HG03060 (cell line): ENCODE measurements around the gene NCKAP1.
"Not testable (repeated sequence)": the region's sequence is repeated elsewhere in the genome, so short reads cannot be mapped to it uniquely, and the experiment has no call there.

Source experiments
- ATAC-seq: cut with Tn5 transposase; IDR thresholded peaks from one replicate; pipeline ENCODE4 v1.9.1; 2021; ENCODE audit warnings: low read depth, moderate number of reproducible peaks; ENCODE audit not compliant: unreplicated experiment

NCKAP1 gene

DNA sequence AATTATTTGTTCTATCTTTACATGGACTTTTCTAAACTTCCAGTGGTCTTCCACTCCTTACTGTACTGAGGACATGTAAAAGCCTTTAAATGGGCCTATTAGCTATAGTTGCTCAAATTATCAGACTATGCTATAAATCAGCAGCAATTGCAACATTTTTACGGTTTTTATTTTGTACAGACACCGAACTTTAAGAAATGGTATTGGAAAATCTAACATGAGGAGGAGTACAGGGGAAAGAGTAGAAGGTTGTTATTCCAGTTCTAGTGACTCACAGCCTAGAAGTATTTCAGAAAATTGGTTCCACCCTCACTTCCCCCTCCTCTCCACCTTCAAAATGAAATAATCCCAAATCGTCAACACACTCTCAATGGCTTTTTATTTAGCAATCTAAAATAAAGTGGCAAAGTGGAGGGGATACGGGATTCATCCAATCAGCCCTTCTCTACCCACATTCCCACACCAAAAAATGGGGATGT lies 1.1 kb downstream of the NCKAP1 start:
- no peak for ATAC-seq

DNA sequence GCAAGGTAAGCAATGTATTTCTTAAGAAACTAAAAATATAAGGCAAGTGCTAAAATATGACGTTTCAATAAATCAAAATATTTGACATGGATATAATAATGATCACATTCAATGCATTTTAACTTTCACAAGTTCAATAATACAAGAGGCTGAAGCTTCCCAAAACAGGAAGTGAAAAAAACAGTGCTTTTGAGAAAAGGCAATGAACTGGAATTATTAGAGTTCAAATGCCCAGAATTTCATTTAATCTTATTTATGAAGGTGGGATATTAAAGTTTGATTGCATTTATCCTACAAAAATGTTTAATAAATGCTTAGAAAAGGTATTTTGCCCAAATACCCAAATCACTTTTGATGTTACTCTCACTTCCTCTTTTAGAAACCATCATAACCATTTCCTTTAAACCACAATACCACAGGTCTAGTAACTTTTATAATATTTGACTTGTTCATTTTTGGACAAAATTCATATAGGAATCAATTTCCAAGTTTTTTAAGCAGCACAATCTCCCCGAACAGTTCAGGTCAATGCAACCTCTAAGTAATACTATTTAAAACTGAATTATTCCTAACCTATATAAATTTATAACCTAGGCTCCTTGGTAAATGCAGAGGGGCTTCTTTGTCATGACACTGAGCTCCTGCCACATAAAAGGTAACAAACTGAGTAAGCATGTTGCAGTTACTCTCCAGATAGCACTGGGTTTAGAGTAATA lies 2.1 kb downstream of the NCKAP1 start:
- ATAC-seq, result peak; percentile 81

DNA sequence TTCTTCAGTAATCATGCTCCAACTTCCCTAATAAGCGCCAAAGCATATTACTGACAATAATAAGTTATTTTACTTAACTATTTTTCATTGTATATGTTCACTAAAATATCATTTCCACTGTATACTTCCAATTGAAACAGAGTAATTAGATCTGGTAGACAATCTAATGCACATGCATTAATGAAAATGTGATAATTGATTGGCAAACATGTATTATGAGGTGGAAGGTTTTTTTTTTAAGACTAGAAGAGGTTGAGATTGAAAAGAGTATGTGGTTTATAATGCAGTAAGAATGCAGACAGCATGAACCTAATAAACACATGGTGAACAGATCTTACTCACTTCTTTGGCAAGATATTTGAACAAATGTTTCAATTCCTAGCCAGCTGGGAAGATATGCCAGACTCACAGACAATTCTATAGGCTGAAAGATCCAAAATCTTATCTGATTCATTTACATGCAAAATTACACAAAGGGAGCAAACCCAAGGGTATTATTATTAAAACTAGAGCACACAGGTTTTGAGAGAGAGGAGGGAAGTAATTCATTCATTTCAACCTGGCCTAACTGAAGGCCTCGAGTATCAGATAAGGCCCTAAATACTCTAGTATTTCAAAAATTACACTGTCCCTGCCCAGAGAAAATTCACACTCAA lies 2.8 kb downstream of the NCKAP1 start:
- no peak for ATAC-seq

DNA sequence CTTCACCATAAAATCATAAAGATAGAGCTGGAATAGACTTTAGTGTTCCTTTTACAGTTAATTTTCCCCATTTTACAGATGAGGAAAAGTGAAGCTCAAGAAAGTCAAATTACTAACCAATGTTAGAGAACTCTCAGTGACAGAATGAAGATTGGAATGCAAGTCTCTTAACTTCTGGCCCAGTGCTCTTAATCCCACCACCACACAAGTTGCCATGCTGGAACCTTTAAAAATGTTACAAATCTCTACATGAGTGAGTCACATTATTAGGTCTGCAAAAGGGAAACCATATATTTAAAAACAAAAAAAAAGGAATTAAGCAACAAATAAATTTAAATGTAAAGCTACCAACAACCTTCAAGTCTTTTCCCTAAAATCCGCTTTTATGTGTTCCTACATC lies 3.5 kb downstream of the NCKAP1 start:
- no peak for ATAC-seq

DNA sequence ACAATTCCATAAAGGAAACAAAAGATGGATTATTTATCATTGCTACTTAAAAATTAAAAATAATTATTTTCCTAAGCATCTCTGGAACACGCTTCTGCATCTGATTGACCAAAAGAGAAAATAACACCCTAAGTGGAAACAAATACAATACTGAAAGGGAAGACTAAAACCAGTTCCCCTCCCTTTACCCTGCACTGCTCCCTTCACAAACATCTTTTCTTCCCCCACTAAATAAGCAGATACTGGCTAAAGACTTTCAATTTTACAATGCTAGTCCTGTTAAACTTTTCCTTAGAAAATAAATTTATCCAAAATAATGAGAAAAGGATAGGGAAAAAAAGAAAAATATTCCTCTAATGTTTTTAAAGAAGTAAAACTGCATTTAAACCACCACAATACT lies 4.3 kb downstream of the NCKAP1 start:
- ATAC-seq, result no peak

DNA sequence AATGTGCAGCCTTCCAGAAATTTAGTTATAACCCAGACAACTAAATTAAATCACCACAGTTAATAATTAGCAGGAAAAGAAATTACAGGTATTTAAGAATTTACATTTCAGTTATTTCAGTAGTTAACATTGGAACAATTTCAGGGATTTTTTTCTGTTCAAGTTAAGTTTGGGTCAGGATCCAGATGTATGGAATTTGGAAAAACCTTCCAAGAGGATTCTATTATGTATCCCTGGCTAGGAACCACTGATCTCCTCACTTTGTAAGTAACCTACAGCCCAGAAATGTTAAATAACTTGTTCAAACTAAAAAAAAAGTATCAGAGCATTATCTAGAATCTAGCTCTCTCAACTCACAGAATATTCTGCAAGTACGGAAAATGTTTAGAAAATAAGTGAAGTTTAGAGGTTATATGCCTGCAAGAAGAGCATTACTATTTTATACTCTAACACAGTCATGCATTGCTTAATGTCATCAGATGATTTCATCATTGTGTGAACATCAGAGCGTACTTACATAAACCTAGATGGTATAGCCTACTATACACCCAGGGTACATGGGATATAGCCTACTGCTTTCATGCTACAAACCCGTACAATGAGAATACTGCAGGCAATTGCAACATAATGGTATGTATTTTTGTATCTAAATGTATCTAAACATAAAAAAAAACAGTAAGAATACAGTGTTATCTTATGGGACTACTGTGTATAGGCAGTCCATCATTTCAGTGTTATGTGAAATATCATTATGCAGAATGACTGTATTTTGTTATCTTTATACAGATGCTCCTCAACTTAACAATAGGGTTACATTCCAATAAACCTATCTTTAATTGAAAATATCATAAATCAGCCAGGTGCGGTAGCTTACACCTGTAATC lies 6.1 kb downstream of the NCKAP1 start:
- ATAC-seq, result no peak

DNA sequence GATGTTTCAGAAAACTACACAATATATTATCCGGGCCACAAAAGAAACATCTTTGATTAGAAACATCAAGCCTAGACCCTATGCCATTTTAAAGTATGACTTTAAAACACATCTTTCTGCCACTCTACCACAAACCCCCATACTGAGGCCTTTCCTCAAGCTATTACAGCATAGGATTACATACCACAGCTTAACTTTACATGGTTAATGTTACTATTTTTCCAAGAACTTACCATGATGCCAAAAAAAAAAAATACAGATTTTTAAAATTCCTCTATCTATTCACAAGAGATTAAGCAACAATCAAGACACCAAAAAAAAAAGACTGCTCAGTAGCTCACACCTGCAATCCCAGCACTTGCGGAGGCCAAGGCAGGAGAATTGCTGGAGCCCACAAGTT lies 9.0 kb downstream of the NCKAP1 start:
- ATAC-seq, result no peak

DNA sequence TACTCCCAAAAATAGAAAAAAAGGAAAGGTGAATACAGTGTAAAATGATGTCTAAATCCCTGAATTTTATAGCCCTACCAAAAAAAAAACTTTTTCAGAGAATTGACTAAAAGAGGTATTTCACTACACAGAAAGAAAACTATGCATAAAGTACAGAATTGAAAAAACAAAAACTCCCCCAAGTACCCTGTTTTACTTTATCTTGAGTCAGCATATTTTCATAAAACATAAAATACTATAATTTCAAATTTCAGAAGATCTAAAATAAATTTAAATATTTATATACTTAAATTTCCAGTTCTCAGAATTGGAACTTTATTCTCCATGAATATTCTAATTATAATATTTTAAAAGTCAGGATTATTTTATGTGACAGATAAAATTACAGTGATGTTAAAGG lies 10.1 kb downstream of the NCKAP1 start:
- no peak for ATAC-seq

DNA sequence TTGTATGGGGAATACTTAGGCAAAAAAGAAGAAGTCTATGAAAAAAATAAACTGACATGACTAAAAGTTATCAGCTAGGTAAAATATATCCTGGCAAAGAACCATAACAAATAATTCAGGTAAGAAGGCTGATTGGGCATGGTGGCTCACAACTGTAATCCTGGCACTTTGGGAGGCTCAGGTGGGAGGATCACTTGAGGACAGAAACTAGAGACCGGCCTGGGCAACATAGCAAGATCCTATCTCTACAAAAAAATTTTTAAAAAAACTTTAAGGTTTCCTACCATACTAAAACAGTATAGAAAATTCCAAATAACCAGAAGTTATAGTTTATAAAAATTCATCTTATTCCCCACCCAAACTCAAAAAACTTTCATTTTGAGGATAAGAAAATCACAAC lies 10.8 kb downstream of the NCKAP1 start:
- no peak for ATAC-seq

DNA sequence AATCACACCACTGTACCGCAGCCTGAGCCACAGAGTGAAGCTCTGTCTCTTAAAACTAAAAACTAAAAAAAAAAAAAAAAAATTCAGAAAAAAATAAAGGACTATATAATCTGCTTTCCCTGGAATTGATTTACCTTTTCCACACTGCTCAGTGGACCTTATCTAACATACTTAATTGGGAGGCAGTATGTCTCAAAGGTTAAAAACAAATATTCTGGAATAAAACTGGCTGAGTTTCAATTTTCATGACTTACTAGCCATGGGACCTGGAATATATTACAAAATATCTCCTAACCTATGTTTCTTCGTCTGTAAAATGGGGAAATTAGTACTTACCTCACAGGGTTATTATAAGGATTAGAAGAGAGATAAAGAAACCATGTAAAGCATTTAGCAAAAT lies 11.8 kb downstream of the NCKAP1 start:
- no peak for ATAC-seq

DNA sequence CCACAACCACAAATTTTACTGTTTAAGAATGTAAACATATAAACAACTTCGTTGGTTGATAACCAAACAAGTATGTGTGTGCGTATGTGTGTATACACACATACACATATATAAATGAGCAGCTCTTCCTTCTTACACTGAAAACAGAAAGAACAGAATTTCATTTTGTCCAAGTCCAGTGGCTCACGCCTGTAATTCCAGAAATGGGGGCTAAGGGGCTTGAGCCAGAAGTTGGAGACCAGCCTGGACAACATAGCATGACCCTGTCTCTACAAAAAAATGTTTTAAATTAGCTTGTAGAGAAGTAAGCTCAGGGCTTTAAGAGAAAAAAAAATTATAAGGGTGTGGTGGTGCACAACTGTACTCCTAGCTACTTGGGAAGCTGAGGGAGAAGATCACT lies 12.3 kb downstream of the NCKAP1 start:
- no peak for ATAC-seq

DNA sequence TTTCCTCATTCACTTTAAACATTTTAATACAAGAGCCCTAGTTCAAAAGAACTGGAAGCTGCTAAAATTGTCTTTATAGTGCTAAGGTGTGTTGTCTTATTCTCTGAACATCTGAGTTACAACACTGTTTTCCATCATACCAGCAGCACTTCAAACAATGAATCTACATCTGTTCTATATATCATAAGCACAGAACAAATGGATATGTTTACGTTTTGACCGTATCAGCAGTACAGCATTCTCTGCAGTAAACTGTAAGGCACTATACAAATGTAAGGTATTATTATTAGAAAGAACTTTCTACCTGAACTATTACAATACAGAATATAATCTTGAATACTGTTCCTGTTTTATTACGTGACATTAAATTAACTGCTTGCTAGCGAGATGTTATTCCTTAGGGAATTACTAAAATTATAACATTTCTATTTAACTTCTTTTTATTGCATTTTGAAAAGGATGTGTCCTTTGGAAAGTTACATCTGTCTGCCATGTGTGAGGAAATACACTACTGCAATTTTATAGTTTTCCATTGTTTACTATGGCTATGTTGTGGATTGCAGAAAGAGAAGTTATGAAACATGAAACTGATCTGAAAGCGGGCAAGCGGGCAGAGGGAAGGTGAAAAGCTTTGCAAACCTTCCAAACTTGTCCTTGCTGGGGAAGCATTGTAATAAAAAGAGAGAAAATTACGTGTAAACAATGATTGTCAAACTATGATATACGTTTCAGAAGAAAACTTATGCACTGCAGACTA lies 13.7 kb downstream of the NCKAP1 start:
- ATAC-seq, result no peak

DNA sequence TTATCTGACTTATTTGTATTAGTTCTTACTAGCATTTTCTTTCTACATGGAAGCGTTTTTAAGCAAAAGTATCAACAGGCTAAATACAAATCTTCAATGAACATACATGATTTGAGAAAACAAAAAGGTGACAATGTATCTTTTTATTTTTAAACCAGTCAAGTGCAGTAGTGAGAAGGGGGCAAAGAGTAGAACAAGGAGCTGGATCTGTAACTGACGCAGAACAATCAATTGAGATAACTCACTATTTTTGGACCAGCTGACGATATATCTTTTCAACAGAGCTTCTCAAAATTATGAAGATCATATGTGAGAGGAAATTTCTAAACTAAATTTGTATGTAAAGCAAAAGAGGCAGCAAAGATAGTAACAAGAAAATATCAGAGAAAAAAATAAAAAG lies 15.5 kb downstream of the NCKAP1 start:
- no peak for ATAC-seq

DNA sequence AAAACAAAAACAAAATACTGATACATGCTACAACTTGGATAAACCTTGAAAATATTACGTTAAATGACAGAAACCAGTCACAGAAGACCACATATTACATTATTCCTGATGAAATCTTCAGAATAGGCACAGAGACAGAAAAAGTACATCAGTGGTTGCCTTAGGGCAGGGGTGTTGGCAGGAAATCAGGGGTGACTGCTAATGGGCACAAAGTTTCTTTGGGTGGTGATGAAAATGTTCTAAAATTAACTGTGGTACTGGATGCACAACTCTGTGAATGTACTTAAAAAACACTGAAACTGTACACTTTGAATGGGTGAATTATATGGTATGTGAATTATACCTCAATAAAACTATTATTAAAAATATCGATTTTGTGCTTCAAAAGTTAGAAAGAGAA lies 16.6 kb downstream of the NCKAP1 start:
- no peak for ATAC-seq

DNA sequence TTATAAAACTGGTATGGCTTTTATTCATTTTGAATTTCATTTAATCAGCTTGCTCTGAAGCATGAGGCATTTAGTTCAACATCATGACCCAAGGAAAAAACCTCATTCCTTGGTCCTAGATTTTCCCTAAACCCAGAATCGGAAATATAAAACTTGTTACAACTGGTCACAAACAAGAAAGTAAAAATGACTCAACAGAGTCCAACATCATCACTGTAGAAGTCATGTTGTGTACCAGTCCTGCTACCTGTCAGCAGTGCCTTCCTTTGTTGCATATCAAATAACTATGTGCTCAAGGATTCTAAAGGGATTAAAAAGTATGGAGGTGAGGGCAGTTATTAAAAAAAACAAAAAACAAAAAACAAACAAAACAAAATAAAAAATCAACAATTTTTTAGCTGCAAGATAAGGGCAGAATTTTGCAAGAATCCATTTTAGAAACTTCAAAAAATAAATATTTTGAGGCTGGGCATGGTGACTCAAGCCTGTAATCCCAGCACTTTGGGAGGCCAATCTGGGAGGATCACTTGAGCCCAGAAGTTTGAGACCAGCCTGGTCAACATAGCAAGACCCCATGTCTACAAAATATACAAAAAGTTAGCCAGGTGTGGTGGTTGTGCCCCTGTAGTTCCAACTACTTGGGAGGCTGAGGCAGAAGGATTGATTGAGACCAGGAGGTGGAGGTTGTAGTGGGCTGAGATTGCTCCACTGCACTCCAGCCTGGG lies 18.4 kb downstream of the NCKAP1 start:
- ATAC-seq, result no peak

DNA sequence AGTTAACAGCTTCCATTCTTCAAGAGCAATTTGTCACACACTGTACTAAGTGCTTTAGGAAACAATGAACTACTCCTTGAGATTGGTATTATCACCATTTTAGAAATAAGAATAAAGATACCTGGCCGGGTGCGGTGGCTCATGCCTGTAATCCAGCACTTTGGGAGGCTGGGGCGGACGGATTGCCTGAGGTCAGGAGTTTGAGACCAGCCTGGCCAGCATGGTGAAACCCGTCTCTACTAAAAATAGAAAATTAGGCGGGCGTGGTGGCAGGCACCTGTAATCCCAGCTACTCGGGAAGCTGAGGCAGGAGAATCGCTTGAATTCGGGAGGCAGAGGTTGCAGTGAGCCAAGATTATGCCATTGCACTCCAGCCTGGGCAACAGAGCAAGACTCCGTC lies 20.4 kb downstream of the NCKAP1 start:
- ATAC-seq, result not testable (repeated sequence)

DNA sequence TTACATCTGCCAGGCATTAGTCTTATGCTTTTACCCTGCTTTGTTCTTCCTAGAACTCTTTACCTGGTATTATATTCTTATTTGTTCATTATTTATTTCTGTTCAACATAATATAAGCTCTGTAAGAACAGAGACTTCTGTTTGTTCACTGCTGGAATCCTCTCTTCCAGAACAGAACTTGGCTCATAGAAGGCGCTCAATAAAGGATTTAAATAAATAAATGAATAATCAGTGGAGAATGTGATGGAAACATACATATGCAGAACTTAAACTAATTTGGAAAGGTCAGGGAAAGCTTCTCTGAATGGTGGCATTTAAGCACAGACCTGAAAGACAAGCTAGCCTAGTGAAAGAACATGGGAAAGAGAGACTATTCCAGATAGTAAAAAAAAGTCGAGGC lies 24.3 kb downstream of the NCKAP1 start:
- ATAC-seq, result no peak

DNA sequence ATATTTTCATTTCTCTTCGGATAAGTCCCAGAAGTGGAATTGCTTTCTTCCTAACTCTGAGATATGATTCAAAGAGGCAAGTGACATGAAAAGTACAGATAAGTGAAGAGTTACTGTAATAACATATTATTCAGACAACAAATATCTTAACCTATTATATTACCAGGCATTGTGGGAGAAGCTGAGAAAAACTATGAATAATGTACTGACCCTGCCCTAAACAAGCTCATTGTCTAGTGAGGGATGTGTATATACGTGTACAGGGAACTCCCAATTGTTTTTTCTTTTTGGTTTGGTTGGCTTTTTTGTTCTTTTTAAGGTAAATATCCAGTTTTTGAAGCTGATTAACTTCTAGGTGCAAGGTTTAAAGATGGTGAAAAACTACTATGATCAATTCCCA lies 26.5 kb downstream of the NCKAP1 start:
- ATAC-seq, result no peak

DNA sequence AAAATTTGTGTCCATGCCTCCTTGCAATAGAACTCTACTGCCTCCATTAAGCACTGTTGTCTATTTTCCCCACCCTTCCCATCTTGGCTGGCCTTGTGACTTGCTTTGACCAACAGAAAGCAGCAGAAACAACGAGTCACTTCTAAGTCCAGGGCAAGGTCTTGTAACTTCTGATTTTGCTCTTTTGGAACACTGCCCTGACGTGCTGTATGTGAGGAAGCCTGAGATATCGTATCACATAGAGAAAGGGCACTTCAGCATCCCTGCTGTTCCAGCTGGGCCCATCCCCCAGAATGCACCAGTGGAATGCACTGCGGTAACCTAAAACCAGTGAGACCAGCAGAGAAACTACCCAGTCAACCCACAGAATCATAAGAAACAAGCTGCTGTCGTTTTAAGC lies 28.1 kb downstream of the NCKAP1 start:
- ATAC-seq, result no peak
